Measurements from ENCODE around the gene DICER1.

The DICER1 gene

DNA sequence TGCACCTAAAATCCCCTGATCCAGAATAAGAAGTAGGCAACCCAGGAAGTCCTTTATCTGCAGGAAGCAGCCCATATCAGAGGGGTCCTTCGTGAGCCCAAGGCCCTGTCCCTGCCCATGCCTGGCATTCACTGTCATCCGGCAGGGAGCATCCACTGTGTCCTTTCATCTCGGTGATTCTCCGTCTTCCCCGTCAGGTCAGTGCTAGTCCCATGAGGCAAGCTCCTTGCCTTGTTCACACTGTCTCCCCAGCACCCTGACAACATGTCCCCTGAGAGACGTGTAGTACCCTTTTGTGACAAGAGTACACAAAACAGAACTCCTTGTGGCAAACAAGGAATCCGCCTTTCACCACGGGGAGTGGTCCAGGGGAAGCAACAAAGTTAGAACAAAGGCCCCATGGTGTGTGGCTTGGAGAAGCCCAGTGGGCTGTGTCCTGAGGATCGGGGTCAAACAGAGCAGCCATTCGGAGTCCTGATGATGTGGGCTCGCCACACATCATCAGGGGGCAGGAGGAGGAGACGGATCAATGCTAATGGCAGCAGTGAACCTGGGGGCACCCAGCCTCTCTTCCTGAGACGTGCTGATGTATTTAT is 112.1 kb downstream of the DICER1 start:
- H3K4me3 ChIP-seq (ENCODE audit: low read depth, low read length) = no peak overlapping the region
- TF ChIP-seq, protein P1, sequence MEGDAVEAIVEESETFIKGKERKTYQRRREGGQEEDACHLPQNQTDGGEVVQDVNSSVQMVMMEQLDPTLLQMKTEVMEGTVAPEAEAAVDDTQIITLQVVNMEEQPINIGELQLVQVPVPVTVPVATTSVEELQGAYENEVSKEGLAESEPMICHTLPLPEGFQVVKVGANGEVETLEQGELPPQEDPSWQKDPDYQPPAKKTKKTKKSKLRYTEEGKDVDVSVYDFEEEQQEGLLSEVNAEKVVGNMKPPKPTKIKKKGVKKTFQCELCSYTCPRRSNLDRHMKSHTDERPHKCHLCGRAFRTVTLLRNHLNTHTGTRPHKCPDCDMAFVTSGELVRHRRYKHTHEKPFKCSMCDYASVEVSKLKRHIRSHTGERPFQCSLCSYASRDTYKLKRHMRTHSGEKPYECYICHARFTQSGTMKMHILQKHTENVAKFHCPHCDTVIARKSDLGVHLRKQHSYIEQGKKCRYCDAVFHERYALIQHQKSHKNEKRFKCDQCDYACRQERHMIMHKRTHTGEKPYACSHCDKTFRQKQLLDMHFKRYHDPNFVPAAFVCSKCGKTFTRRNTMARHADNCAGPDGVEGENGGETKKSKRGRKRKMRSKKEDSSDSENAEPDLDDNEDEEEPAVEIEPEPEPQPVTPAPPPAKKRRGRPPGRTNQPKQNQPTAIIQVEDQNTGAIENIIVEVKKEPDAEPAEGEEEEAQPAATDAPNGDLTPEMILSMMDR (IDR thresholded peaks at IDR 0.05; ENCODE audit: insufficient read depth, low read depth, low read length, missing control alignments) = no peak
- no peak for DNase-seq (ENCODE audit: low read depth)

DNA sequence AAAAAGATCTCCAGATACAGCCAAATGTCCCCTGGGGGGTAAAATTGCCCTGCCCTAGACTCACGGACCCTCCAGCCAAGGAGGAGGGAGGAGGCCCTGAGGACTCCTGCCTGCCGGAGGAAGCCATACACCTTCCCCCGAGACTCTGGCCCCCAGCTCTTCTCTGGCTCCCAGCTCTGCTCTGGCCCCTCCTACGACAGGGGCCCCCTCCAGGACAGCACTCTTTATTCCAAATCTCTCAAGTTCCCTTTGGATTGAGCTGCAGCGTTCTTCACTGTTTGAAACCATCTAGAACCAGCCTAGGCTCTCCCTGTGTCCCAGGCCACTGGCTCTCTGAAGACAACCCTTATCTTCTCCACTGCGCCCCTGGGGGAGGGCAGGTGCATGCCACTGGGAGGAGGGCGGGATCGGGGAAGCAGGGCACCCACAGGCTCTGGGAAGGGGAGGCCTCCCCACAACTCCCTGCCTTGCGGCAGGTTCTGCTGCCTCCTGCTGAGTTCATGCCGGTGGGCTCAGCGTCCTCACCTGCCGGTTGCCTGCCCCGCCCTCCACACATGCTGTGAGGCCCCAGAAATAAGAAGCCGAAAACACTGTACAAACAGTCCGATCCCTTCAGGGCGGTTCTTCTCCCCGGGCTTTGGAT is 112.7 kb downstream of the DICER1 start:
- TF ChIP-seq, protein P1 (IDR thresholded peaks at IDR 0.05; ENCODE audit: insufficient read depth, low read depth, low read length, missing control alignments) = no peak
- H3K4me3 ChIP-seq (ENCODE audit: low read depth, low read length) = no peak overlapping the region
- no peak for DNase-seq (ENCODE audit: low read depth)

DNA sequence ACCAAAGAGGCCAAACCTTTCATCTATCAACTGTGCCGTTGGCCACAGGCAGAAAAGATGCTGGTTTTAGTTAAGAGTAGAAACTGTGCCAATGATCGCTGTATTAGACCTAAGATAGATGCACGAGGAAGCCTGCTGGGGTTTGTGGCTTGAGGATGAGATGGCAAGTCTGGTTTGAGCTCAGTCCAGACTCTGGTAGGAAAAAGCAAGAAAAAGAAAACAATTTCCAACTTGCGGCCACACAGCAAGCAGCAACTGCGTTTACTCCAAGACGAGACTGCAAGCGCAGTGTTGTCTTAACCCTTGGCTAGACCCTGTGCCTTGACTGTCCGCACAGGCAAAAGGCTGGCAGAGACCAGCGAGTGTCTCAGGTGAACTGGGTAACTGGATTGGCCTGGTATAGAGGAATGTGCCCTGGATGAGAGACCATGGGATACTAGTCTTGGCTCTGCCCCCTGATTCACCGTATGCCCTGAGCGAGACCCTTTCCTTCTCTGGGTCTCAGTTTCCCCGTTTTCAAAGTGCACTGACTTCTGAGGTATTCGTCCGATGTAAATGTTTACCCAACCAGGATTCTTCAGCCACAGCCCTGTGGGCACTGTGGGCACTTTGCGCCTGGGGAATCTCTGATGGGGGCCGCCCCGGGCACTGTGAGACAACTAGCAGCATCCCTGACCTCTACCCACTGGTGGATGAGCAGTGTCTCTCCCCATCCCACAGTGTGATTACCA is 113.4 kb downstream of the DICER1 start:
- TF ChIP-seq, protein P1 (IDR thresholded peaks at IDR 0.05; ENCODE audit: insufficient read depth, low read depth, low read length, missing control alignments) = no peak
- no peak overlapping the region for H3K4me3 ChIP-seq (ENCODE audit: low read depth, low read length)
- DNase-seq (ENCODE audit: low read depth) = no peak

DNA sequence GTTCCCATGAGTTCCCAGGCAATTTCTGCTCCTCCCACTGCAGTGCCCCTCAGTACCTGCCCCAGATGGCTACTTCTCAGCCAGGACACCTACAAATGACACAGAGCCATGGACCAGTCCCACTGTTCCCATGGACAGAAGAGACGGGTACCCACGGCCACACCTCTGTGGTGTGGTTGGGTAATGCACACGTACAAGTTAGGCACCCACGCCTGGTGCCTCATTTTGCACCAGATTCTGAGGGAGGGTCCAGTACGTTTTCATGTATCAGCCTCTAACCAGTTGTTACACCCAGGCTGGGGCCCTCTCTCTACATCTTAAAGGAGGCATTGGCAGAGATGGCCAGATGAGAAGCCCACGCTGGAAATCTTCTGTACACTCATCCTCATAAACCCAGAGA is 114.0 kb downstream of the DICER1 start:
- no peak overlapping the region for H3K4me3 ChIP-seq (ENCODE audit: low read depth, low read length)
- no peak for DNase-seq (ENCODE audit: low read depth)
- TF ChIP-seq, protein P1 (IDR thresholded peaks at IDR 0.05; ENCODE audit: insufficient read depth, low read depth, low read length, missing control alignments) = no peak

DNA sequence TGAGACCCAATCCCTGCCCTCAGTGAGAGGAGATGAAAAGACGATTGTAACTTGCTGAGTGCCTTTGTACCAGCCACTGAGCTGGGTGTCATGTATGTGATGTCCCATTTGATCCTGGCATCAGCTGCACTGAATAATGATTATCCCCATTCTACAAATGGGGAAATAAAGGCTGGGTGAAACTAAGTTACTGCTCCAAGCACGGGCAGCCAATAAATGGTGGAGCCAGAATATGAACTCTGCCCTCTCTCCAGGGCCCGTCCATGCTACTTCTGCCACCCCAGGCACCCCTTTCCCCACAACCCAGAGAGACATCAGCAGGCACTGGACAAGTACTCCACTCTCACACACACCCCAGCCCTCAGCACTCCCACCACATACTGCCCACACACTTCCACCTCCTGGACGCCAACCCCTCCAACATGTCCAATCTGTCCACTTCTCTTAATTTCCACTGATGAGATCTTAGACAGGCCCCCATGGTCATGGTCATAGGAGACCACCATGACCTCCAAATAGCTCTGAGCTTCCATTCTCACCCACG is 115.8 kb downstream of the DICER1 start:
- no peak for DNase-seq (ENCODE audit: low read depth)
- TF ChIP-seq, protein P1 (IDR thresholded peaks at IDR 0.05; ENCODE audit: insufficient read depth, low read depth, low read length, missing control alignments) = no peak
- no peak overlapping the region for H3K4me3 ChIP-seq (ENCODE audit: low read depth, low read length)

DNA sequence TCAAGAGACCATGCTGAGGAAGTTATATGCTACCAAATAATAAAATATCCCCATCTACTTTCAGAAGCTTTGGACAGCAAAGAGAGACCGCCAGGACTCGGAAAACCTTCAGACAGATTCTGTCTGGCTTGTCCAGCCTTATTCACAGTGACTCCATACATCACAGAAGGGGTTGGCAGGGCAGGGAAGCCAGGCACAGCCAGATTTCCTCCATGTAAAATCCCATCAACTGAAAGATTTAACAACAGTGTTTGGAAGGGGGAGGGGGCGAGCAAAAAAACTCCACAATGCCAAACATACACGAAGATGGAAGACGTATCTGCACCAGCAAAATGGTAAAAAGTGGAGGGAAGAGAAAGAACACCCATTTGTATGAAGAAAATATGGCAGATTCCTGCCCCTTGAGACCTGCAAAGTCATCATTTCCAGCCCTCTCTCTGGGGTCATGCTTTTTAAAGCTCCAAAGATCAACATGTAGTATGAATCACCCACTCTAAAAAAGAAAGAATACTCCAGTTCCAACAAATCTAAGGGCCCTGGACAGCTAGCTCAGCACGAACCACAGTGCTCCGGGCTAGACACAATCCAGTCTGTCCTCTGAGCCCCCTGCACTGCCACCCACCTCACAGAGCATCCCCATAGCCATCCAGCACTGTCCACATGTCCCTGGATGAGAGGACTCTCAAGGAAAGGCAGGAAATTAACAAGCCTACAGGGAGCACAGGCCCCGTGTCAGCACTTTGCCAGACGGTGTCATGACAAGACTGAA is 116.4 kb downstream of the DICER1 start:
- no peak overlapping the region for H3K4me3 ChIP-seq (ENCODE audit: low read depth, low read length)
- TF ChIP-seq, protein P1 (IDR thresholded peaks at IDR 0.05; ENCODE audit: insufficient read depth, low read depth, low read length, missing control alignments) = no peak
- DNase-seq (ENCODE audit: low read depth) = no peak
